Activated CD8-positive, alpha-beta memory T cell treated with anti-CD3 and anti-CD28 coated beads for 48 hours (primary cell): Measurements from ENCODE around the gene HSPBP1.

ENCODE experiments used
- DNase-seq, 3 experiments: peaks; one replicate each; pipeline ENCODE4 v3.0.0-alpha.2; 2020; ENCODE audit warnings: low read depth in 2 of 3, low spot score in 2 of 3

Gene HSPBP1

GRCh38 chr19:55305491-55305890, 25.6 kb upstream of the HSPBP1 start:
- peak in 1 of 3 experiments; percentile 22 for DNase-seq

- DNase-seq = no peak
These were observed 25.1 kb upstream of the HSPBP1 start for GRCh38 chr19:55304980-55305379.

DNA sequence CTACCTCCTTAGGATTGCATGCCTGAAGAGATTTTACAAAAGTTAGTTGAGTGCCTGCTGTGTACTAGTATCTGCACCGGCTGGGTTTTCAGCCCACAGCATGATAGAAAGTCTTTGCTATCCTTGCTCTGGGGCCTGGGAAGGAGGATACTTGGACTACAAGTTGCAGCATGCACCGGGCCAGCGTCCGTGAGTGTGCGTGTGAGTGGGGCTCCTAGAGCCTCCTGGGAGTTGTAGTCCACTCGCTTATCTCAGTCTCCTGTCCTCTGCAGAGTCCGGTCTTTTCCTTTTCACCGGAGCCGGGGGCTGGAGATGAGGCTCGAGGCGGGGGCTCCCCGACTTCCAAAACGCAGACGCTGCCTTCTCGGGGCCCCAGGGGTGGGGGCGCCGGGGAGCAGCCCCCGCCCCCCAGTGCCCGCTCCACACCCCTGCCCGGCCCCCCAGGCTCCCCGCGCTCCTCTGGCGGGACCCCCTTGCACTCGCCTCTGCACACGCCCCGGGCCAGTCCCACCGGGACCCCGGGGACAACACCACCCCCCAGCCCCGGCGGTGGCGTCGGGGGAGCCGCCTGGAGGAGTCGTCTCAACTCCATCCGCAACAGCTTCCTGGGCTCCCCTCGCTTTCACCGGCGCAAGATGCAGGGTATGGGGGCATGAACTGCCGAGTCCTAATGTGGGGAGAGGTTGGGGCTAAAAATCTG, 24.5 kb upstream of the HSPBP1 start:
- no peak for DNase-seq

GRCh38 chr19:55303477-55303876, 23.6 kb upstream of the HSPBP1 start:
- DNase-seq = no peak

DNA sequence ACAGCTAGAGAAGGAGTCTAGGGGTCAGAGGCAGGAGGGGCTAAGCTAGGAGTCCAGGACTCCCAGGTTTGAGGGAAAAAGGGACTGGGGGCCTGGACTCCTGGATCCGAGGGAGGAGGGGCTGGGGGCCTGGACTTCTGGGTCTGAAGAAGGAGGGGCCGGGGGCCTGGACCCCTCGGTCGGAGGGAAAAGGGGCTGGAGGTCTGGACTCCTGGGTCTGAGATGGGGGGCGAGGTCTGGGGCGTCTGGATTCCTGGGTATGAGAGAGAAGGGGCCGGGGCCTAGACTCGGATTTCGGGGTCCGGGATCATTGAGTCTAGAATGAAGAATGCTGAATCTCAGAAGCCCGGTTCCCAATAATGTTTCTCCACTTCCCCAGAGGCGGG, 22.4 kb upstream of the HSPBP1 start:
- DNase-seq = no peak

DNA sequence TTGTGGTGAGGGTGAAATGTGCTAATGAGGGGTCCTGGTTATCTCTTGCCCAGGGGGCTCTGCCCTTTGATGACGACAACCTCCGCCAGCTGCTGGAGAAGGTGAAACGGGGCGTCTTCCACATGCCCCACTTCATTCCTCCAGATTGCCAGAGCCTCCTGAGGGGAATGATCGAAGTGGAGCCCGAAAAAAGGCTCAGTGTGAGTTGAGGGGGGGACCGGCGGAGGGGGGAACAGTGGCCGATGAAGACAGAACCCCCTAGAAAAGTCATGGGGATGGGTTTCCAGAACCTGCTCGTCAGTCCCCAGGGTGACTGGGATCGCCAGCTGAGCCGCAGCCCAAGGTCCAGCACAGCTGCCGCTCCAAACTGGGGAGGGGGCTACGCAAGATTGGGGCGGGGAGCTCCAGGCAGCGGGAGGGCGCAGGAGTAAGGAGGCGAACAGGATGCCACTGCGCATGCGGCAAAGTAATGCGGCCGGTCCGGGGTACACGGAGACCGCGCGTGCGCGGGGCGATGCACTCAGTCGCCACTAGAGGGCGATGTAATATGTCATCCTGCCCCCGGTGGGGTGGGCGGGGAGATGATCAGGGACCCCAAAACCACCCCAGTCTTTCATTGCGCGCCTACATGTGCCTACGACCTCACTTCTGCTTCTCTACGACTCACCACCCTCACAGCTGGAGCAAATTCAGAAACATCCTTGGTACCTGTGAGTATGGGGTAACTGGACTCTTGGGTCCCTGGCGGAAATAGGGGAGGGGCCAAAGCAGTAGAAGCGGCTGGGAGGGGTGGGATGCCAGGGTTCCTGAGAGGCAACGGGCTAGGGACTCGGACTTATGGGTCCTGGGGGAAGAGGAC, 21.8 kb upstream of the HSPBP1 start:
- DNase-seq = peak; percentile 85 to 100 (median 99)

DNA sequence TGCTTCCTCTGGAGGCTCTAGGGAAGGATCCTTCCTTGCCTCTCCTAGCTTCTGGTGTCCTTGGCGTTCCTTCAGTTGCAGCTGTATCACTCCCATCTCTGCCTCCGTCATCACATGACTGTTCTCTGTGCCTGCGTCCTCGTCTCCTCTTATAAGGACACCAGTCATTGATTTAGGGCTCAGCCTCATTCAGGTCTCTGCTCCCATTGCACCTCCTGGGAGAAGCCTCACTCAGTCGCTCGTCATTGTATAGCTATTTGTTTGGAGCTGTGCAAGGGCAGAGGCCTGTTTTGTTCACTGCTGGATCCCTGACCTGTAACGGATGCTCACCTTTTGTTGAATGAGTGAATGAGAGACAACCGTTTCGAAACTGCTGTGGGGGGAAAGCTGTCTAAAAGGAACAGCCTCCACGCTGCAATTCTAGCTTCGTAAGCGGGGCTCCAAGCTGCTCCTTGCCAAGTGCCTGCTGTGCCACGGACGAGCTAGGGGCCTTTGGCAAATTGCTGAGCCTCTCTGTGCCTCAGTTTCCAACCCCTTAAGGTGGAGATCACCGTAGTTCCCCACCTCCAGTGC, 21.1 kb upstream of the HSPBP1 start:
- no peak for DNase-seq

- DNase-seq = no peak
These were observed 20.1 kb upstream of the HSPBP1 start for GRCh38 chr19:55299991-55300390.

GRCh38 chr19:55297267-55297666, 17.4 kb upstream of the HSPBP1 start:
- no peak for DNase-seq

DNA sequence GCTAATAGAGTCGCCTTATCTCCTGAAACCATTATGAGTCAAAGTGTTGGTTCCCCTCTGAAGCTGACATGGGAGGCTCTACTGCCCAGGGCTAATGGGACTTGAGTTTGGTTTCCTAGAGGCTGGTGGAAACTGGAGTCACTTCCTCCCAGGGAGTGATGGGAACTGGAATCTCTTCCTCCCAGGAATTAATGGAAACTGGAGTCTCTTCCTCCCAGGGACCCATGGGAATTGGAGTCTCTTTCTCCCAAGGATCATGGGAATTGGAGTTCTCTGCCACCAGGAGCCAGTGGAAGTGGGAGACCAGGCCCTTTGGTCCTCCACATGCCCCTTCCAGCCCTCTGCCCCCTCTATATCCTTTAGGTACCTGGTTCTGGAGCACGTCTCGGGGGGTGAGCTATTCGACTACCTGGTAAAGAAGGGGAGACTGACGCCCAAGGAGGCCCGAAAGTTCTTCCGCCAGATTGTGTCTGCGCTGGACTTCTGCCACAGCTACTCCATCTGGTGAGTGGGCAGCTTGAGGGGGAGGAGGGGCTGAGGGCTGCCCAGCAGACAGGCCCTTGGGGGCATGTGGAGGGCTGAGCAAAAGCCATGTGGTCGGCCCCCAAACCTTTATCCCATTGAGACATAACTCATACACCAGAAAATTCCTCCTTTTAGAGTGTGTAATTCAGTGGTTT, 9.3 kb upstream of the HSPBP1 start:
- no peak for DNase-seq

GRCh38 chr19:55287361-55288079, 7.6 kb upstream of the HSPBP1 start:
- DNase-seq = no peak

DNA sequence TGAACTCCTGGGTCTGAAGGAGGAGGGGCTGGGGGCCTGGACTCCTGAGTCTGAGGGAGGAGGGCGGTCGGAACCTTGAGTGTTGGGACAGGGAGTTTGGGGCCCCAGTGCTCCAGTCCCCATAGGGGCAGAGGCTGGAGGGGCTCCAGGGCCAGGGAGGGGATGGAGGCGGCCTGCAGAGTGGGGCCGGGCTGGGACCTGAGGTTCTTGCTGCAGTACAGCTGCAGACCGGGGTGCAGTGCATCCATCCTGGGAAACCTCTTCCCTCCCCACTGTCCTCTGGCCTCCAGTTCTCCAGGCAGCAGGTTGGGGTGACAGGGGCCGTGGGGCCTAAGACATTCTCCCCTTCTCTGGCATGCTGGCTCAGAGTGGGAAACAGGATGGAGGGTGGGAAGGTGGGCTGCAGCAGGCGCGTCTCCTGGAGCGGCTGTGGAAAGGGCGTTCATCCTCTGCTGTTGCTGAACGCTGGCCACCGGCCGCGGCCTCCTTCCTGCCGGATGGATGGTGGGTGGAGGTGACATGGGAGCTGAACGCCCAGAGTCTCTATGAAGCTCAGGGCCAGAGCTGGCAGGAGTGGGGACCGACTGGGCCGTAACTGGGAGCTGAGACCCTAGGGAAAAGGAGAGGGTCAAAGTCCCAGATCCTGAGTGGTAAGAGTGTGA, 5.5 kb upstream of the HSPBP1 start:
- no peak for DNase-seq

- no peak for DNase-seq
These were observed 4.6 kb upstream of the HSPBP1 start for GRCh38 chr19:55284405-55285058.

GRCh38 chr19:55283548-55284377, 3.9 kb upstream of the HSPBP1 start, which contains the start of gene BRSK1:
BRSK1 (plus strand) TSS chr19:55283997; CDS start chr19:55284443, 446 bp downstream.
- no peak for DNase-seq

DNA sequence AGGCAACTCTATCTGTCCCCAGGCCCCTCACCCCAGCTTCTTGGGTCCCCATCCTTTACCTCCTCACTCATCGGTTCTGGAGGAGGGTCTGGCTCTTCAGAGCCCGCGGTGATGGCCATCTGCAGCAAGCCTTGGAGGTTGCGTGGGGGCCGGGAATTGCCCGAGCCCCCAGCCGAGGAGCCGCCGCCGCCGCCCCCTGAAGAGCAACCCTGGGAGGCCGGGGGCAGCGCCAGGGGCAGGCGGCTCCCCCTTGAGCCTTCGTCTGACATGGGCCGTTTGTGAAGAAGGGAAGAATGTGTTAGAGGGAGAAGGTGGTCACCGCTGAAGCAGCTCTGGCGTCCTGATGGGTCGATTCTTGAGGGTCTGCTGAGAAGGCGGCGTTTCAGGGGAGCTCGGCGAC, 570 bp downstream of the HSPBP1 start:
- no peak for DNase-seq

DNA sequence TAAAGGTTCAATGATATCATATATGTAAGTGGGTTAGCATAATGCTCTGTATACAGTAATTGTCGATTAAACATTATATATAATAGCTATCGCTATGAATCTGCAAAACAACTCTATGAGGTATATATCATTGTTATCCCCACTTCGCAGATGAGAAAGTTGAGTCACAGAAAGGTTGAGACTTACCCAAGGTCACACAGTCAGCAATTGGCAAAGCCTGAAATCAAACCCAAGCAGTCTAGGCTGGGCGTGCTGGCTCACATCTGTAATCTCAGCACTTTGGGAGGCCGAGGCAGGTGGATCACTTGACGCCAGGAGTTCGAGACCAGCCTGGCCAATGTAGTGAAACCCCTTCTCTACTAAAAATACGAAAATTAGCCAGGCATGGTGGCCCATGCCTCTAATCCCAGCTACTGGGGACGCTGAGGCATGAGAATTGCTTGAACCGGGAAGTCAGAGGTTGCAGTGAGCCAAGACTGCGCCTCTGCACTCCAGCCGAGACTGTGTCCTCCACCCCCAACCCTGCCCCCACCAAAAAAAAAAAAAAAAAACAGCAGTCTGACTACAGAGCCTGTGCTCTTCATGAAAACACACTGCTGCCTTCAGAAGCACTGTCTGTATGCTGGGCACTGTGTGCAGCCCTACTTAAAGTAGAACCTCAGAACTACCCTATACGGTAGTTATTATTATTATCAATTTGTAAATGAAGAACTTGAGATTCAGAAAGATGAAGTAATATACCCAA, 1.3 kb downstream of the HSPBP1 start:
- DNase-seq = no peak

DNA sequence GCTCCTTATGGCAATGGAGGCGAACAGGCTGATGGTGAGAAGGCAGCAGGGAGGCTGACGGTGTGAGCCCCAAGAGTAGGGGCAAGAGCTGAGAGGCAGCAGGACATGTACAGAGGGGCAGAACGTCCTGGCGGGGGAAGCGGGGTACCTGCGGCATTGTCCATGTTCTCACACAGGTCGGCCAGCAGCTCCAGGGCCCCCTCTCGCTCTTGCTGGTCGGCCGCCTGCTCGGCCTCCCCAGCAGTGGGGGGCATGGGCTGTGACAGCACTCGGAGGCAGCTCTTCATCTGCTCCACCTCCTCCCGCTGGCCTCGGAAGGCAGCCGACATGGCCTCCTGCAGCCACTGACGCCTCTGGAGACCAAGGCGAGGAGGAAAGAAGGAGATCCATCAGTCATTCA, 2.4 kb downstream of the HSPBP1 start:
- no peak for DNase-seq

DNA sequence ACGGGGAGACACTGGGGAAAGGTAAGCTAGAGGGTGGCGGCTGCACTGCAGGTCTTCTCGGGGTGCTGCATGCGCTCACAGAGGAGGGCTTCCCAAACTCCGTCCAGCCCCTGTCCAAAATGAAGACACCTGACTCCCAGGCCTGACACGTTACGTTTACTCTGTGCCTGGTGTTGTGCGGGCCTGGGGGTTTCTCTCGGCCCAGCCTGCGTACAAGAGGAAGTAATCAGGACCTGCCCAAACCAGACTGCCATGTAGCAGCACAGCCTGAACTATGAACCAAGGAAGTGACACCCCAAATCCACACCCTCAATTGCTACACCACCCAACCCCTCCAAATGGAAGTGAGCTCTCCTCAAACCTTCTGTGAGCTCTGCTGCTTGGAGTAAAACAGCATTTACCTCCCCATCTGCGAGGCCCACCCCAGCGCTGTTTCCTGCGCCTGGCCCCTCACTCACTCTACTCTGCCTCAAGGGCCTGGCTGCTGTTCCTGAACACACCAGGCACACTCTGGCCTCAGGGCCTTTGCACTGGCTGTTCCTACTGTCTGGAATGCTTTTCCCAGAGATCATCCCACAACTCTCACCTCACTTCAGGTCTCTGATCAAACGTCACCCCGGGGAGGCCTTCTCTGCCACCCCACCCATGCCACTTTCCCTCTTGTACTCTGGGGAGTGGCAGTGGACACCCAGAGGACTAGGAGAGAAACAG, 3.0 kb downstream of the HSPBP1 start:
- DNase-seq = no peak
